NCI-H226 (cell line): Measurements from ENCODE around the gene CLCN2.
"Not testable (repeated sequence)": the region's sequence is repeated elsewhere in the genome, so short reads cannot be mapped to it uniquely, and the experiment has no call there.

Source experiments
- DNase-seq: peaks from one replicate; pipeline ENCODE4 v3.0.0-alpha.2; 2015

The CLCN2 gene

DNA sequence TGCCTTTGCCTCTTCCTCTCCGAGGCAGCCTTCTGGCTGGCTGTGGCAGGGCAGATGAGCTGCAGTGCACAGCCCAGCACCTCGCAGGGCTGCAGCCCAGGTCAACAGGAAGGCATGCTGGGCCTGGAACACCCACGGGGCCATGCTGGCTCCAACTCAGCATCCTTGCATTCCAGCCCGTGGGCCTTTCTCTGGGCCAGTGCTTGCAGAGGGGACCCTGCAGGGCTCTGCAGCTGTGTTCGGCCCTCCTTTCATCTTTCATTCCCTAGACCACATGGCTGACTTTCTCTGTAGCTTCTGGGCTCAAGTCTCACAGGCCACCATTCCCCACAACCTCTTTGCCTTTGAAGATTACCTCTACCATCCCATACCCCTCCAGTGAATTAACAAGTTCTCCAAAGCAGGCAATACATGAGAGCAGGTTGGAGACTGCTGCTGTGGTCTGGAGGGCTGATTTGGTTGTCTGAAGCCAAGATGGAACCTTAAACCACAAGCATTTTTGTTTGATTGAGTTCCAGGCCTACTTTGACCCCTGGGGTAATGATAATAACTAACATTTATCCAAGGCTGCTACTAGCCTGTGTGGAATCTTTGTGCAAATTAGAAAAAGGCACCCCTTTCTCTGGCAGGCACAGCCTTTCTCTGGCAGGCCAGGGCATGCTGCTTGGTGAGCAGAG lies 18.1 kb downstream of the CLCN2 start:
- no peak for DNase-seq

DNA sequence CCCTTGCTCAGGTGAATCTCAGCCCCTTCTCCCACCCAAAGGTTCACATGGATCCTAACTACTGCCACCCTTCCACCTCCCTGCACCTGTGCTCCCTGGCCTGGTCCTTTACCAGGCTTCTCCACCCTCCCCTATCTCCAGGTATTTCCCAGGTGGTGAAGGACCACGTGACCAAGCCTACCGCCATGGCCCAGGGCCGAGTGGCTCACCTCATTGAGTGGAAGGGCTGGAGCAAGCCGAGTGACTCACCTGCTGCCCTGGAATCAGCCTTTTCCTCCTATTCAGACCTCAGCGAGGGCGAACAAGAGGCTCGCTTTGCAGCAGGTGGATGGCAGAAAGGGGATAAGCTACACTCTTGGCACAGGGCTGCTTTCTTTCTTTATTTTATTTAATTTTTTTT lies 19.5 kb downstream of the CLCN2 start:
- DNase-seq = no peak

DNA sequence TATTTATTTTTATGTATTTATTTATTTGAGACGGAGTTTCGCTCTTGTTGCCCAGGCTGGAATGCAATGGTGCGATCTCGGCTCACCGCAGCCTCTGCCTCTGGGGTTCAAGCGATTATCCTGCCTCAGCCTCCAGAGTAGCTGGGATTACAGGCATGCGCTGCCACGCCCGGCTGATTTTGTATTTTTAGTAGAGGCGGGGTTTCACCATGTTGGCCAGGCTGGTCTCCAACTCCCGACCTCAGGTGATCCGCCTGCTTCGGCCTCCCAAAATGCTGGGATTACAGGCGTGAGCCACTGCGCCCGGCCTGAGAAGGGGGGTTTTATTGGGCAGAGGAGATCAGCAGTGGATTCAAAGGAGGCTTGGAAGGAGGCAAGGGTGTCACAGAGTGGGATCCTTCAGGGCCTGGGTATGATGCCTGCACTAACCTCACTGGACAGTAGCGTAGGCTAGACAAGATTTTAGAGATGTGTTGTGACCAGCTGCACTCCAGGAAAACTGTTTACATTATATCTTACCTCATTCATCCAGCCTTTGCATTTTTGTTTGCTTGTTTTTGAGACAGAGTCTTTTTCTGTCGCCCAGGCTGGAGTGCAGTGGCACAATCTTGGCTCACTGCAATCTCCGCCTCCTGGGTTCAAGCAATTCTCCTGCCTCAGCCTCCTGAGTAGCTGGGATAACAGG lies 21.8 kb downstream of the CLCN2 start:
- not testable (repeated sequence) for DNase-seq

DNA sequence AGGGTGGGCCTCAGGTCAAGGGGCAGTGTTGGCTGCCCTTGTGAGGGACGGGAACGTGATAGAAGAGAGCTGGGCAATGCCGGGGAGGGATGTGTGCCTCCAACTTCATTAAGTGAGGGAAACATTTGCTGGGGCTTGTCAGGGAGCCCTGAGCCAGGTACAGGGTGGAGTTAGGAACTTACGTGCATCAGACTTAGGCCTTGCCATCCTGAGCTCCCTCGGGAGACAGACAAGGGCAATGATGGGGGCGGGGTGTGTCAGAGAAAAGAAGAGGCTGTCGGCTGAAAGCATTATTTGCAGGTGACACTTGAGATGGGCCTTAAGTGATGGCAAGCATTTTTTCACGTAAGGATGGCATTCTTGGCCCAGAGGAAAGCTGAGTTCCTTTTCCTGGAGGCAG lies 22.4 kb downstream of the CLCN2 start:
- no peak for DNase-seq

DNA sequence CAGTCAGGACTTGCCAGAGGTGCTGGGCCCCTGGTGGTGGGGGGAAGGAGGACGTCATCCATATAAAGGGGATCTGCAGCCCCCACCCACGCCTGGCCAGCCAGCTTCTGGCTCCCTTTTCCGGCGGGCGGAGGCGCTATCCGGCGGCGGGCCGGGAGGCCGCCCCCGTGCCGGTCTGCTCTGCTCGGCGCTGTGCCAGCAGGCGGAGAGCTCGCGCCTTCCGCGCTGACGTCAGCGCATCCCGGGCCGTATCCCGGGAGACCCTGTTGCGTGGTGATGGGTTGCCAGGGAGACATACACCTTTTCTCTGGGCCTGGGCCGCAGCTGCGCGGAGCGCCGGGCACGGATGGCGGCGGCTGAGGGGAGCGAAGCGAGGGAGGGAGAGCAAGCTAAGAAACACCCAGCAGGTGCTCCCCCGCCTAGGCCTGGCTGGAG lies 22.9 kb downstream of the CLCN2 start:
- DNase-seq = no peak

DNA sequence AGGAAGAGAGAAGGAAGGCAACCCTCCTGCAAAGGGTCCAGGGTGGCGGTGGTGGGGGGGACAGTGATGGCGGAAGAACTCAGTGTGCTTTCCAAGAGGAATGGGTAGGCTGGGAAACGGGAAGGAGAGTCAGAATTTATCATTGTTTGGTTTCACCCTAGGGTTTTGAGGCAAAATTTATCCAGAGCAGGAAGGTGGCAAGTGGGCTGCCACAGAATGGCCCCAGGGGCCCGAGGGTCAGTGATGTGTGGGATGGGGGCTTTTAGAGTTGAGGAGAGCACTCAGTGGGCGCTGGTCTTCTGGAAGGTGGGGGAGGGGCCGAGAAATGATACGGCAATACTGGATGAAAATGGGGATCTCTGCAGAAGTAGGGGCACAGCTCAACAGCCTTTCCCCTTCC lies 23.4 kb downstream of the CLCN2 start:
- DNase-seq = no peak

DNA sequence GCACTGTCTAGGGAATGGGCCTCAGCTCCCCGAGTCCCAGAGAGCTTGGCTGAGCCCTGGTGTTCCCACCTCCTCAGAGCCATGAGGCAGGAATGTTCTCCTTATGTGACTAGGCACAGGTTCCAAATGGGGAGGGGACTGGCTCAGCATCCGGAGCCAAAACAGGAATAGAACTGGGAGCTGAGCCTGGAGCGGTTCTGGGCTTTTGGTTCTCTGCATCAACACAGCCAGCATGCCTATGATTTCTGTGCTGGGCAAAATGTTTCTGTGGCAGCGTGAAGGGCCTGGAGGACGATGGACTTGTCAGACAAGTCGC lies 24.0 kb downstream of the CLCN2 start, which contains the start of gene FAM131A:
Gene FAM131A (plus strand): TSS at position 202 of the 316 bp plus-strand sequence. CDS start 31 bp downstream, at position 233.
- no peak for DNase-seq

DNA sequence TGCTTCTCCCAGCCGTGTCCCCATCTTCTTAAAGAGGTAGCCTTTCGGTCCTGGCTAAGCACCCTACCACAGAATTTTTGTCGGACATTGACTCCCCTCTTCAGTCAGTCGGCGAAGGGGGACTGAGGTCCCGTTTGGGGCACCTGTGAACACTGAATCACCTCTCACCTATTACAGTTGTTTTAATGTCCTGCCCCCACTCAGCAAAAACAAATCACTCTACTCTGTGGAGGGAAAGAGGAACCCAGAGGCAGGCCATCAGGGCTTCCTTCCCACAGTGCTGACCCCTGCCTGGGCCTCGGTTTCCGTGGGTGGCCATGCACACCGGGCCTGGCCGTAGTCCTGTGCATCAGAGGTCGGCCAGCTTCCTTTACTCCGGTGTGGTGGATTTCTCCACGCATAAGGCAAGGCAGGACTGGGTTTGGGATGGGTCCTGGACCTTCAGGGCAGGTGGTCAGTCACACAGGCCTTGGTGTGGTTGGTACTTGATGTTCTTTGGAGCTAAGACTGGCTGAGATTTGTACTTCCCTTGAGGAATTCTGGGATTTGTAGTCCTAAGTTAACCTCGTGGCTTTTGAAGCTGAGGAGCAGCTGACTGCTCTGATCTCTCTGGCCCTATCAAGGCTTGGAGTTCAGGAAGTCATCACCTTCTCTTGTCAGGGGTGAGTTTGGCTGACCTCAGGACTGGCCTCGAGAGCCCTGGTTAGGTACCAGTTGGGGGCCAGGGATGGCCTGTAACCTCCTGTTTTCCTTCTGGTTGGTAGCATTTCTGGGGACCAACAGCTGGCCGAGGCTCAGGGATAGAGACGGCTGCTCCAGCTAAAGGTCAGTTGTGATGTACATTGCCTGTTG lies 24.6 kb downstream of the CLCN2 start:
- no peak for DNase-seq

DNA sequence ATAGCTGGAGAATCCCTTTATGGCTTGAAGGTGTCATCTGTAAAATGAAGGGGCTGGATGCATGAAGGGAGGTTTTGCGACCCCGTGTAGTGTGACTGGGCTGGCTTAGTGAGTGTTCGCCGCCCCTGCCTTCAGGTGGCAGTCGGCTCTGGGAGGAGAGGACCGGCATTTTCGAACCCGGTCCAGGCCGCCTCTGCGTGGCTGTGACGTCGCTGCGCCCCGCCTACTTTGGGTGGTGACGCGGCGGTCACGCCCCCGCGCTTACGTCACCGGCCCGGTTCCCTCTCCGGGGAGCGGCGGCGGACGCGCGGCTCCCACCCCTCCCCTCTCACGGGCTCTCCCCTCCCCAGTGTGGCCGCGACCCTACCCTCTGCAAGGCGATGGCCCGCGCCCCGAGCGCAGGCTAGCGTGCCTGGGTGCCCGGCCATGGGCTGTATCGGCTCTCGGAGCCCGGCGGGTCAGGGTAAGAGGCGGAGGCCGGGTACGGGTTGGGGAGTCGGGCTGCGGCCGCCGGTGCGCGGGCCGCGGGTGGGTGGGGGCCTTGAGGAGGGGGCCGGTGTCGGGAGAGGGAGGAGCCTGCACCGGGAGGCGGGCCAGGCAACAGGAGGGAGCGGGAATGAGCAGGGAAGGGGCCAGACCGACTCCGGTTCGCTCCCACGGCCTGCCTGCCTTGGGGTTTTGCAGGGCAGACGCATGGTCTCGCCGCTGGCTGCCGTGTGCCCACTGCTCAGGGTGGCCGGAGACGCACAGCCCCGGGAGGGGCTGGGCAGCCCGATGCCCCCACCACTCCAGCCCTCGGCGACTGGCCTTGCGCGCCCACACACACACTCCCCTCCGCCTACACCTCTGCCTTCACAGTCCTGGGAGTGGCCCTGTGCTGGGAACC lies 25.5 kb downstream of the CLCN2 start:
- peak; percentile 70 for DNase-seq

DNA sequence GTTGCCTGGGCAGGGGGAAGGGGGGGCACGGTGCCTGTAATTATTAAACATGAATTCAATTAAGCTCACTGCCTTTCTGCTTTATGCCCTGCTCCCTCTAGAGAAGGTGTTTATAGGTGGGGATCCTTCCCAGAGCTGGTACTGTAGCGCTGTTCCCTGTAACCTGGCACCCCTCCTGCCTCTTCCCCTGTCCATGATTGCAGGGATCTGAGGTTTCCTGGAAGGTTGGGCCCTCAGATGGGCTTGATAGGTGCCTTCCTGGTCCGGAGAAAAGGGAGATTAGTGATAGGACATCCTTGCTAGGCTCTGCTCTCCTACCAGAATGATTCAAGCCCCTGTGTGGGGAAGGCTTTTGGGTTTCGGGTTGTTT lies 26.1 kb downstream of the CLCN2 start:
- peak; percentile 20 for DNase-seq

DNA sequence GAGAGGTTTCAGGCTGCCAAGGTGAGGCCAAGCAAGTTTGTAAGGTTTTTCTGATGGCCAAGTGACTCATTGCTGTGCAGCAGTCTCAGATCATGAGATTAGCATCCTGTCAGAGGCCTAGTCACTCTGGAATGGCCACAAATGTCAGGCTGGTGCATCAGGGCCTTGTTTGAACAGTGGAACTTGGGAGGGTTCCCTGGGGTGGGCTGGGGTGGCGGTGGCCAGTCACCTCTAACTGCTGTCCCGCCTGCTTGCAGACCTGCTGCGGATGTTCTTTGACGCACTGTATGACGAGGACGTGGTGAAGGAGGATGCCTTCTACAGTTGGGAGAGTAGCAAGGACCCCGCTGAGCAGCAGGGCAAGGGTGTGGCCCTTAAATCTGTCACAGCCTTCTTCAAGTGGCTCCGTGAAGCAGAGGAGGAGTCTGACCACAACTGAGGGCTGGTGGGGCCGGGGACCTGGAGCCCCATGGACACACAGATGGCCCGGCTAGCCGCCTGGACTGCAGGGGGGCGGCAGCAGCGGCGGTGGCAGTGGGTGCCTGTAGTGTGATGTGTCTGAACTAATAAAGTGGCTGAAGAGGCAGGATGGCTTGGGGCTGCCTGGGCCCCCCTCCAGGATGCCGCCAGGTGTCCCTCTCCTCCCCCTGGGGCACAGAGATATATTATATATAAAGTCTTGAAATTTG lies 26.8 kb downstream of the CLCN2 start:
- peak; percentile 26 for DNase-seq

DNA sequence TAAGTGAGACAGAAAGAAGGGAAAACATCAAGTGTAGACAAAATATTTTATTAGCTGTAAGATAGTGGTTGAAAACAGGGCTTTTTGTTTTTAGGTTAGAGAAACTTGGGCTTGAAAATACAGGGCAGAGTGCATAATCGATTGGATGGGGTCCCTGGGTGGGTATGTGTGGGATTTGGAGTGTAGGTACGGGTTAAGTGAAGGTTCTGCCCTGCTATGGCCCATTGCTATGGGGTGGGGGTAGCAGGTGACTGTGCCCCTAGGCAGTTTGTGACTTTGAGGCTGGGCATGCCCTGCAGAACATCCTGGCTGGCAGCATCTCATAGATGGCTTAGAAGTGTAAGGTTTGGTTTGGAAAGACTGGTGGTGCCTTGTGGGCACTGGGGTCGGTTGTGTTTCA lies 27.7 kb downstream of the CLCN2 start:
- no peak for DNase-seq

DNA sequence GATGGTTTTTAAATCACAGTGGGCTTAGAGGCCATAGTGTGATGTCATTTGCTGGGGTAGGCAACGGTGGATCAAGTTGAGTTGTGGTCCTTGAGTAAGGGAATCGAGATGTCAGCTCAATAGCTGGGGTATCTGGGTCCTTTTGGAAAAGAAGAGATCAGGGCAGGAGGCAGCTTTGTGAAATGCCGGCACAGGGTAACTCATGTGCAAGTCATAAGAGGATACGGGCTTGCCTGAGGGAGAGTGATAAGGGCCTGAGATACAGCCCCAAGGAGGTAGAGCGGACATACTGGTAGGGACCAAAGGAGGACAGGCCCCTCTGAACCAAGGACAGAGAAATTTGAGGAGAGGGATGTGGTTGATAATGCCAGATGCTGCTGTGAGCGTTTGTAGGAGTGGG lies 28.2 kb downstream of the CLCN2 start:
- DNase-seq = no peak

DNA sequence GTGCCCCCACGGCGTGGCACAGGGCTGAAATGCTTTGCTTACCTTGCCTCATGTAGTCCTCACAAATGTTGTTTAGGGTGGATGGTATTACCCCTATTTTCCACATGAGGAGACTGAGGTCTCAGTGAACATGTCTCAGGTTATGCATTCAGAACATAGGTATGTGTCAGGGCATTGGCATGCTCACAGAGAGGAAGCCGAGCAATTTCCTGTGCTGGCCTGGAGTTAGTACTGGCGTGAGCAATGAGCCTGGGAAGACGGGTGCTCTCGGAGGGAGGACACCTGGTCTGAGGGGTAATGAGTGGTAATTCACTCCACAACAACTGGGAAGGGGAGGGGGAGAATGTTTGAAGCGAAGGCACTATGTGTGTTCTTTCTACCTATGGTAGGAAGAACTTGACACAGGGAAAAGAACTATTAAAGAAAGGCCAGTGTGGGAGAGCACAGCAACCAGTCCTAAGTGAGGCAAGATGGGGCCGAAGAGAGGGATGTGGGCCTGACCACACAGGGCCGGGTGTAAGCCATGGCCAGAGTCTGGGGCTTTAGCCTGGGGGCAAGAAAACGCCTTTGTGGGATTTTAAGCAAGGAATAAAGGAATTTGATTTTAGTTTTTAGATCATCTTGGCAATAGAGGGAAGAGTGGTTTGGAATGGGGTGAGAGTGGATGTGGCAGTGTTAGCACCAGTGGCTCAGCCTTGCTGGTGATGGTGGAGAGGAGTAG lies 28.9 kb downstream of the CLCN2 start:
- DNase-seq = peak; percentile 94

DNA sequence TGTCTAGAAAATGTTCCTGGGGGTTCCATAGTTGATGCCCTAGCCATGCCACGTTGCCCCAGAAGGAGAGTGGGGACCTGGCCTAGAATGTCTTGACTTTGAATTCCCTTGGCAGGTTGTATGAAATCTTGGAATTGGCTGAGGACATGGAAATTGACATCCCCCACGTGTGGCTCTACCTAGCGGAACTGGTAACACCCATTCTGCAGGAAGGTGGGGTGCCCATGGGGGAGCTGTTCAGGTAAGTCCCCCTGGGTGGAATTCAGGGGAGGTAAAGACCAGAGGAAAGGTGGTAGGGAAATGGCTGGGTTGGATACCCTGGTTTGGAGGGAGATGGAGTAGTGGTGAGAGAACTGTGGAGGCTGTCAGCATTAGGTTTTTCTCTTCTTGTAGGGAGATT lies 32.9 kb downstream of the CLCN2 start:
- no peak for DNase-seq

DNA sequence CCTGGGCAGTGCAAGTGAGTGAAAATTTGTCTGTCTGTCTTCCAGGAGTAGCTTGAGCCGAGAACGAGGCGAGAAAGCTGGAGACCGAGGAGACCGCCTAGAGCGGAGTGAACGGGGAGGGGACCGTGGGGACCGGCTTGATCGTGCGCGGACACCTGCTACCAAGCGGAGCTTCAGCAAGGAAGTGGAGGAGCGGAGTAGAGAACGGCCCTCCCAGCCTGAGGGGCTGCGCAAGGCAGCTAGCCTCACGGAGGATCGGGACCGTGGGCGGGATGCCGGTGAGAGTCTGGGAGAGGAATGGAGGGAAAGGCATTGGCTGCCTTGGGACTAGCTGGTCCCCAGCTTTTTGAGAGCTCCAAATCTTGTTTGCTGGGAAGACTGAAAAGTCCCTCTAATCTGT lies 34.2 kb downstream of the CLCN2 start:
- DNase-seq = no peak

DNA sequence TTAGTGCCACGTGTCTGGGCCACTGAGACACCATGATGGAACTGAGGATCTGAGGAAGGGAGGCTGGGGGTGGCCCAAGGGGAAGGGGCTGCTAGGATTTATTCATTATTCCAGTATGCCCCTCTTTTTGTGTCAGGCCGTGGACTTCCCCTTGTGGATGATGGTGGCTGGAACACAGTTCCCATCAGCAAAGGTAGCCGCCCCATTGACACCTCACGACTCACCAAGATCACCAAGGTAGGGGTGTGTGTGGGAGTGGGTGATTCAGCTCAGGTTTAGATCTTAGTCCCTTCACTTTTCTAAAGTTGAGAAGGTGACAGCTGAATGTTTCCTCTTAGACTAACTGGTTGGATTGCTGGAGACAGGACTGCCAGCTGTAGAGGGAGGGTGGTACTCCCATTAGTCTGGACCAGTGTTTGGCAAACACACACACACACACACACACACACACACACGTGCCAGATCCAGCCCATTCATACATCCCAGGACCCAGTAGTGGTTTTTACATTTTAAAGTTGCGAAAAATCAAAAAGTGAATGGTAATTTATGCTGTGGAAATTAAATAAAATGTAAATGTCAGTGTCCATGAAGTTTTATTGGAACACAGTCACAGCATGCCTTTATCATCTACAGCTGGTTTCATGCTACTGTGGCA lies 35.6 kb downstream of the CLCN2 start:
- DNase-seq = no peak

DNA sequence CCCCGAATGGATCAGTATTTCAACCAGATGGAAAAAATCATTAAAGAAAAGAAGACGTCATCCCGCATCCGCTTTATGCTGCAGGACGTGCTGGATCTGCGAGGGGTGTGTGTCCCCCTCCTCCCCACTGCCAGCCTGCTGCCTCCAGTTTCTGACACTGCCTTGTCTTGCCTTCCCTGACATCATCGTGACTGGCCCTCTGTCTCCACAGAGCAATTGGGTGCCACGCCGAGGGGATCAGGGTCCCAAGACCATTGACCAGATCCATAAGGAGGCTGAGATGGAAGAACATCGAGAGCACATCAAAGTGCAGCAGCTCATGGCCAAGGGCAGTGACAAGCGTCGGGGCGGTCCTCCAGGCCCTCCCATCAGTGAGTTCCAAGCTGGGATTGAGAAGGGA lies 36.1 kb downstream of the CLCN2 start:
- no peak for DNase-seq

DNA sequence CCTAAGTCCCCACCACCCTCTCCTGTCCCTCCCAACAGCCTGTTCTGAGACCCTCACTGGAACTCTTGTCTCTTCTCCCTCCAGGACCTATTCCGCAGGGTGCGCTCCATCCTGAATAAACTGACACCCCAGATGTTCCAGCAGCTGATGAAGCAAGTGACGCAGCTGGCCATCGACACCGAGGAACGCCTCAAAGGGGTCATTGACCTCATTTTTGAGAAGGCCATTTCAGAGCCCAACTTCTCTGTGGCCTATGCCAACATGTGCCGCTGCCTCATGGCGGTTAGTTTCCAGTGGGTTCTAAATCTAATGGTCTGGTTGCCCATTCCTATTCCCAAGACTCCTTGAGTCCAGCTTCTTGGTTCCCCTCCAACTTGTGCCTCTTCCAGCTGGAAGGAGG lies 37.7 kb downstream of the CLCN2 start:
- no peak for DNase-seq

DNA sequence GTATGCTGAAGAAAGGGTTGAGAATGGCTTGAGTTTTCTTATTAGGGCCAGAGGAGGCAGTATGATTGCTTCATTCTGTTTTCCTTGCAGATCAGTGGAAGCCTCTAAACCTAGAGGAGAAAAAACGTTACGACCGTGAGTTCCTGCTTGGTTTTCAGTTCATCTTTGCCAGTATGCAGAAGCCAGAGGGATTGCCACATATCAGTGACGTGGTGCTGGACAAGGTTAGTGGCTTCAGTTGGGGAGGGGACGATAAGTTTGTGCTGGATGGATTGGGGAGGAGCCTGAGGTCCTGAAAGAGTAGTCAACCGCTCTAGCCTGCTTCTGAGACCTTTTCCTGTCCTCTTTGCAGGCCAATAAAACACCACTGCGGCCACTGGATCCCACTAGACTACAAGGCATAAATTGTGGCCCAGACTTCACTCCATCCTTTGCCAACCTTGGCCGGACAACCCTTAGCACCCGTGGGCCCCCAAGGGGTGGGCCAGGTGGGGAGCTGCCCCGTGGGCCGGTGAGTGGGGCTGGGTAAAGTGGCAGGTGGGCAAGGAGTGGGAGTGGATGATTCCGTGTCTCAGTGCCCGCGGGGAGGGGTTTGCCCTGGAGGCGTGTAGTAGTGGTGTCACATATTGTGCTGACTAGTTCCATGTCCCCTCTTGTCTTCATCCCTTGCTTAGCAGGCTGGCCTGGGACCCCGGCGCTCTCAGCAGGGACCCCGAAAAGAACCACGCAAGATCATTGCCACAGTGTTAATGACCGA lies 38.5 kb downstream of the CLCN2 start:
- DNase-seq = no peak
